IPS-18c (cell line): Measurements from ENCODE around the gene JPH4.

Experiments
- H3K4me3 ChIP-seq: 2 replicates; pipeline ENCODE4 v1.7.0; 2013; ENCODE audit warnings: low read depth, mild to moderate bottlenecking, low read length, moderate library complexity; ENCODE audit not compliant: insufficient read depth
- H3K9me3 ChIP-seq: one replicate; pipeline ENCODE4 v1.6.1; 2013; ENCODE audit warnings: mild to moderate bottlenecking, low read length, moderate library complexity; ENCODE audit not compliant: control insufficient read depth, insufficient read depth

The JPH4 gene

GRCh38 chr14:23578560-23579310 lies at the start of gene JPH4:
TSS of gene JPH4 (minus strand) at chr14:23578790. CDS start at chr14:23577453, 1,337 bp downstream.
- peak within 1 kb of the TSS; percentile 48 for H3K4me3 ChIP-seq
- H3K9me3 ChIP-seq: no peaks in the 10 kb centered on the region

- Histone ChIP-seq H3K4me3 (no peak overlapping the region), H3K9me3 (peaks cover 9% of the 10 kb centered on the region)
Observed at GRCh38 chr14:23627961-23628360, 49.4 kb upstream of the JPH4 start.

GRCh38 chr14:23626946-23627345 lies 48.4 kb upstream of the JPH4 start:
- Histone ChIP-seq H3K9me3 (peaks cover 9% of the 10 kb centered on the region), H3K4me3 (no peak overlapping the region)

- peaks cover 9% of the 10 kb centered on the region for H3K9me3 ChIP-seq
- H3K4me3 ChIP-seq: no peak overlapping the region
Observed at GRCh38 chr14:23624830-23625404, 46.3 kb upstream of the JPH4 start.

GRCh38 chr14:23623962-23624361 lies 45.4 kb upstream of the JPH4 start:
- no peak overlapping the region for H3K4me3 ChIP-seq
- H3K9me3 ChIP-seq: peaks cover 9% of the 10 kb centered on the region

- Histone ChIP-seq H3K4me3 (no peak overlapping the region), H3K9me3 (peaks cover 9% of the 10 kb centered on the region)
Observed at GRCh38 chr14:23622990-23623389, 44.4 kb upstream of the JPH4 start.

- peaks cover 6% of the 10 kb centered on the region for H3K9me3 ChIP-seq
- no peak overlapping the region for H3K4me3 ChIP-seq
Observed at GRCh38 chr14:23621932-23622730, 43.5 kb upstream of the JPH4 start.

- H3K9me3 ChIP-seq: peaks cover 6% of the 10 kb centered on the region
Observed at GRCh38 chr14:23621204-23621931, 42.8 kb upstream of the JPH4 start.

GRCh38 chr14:23620177-23620702 lies 41.6 kb upstream of the JPH4 start:
- Histone ChIP-seq H3K9me3 (peaks cover 6% of the 10 kb centered on the region), H3K4me3 (no peak overlapping the region)

More at GRCh38 chr14:23621204-23621931, 42.8 kb upstream of the JPH4 start:
- H3K4me3 ChIP-seq: no peak overlapping the region

- H3K9me3 ChIP-seq: peaks cover under 1% of the 10 kb centered on the region
- no peak overlapping the region for H3K4me3 ChIP-seq
Observed at GRCh38 chr14:23618415-23618988, 39.9 kb upstream of the JPH4 start.

- H3K9me3 ChIP-seq: no peaks in the 10 kb centered on the region
- no peak overlapping the region for H3K4me3 ChIP-seq
Observed at GRCh38 chr14:23617539-23617938, 38.9 kb upstream of the JPH4 start.

- no peak overlapping the region for H3K4me3 ChIP-seq
- H3K9me3 ChIP-seq: no peaks in the 10 kb centered on the region
Observed at GRCh38 chr14:23615856-23616255, 37.3 kb upstream of the JPH4 start.

- no peaks in the 10 kb centered on the region for H3K9me3 ChIP-seq
- H3K4me3 ChIP-seq: no peak overlapping the region
Observed at GRCh38 chr14:23614395-23614828, 35.8 kb upstream of the JPH4 start.

GRCh38 chr14:23613242-23614070 lies 34.9 kb upstream of the JPH4 start:
- Histone ChIP-seq H3K4me3 (no peak overlapping the region), H3K9me3 (no peaks in the 10 kb centered on the region)

- H3K4me3 ChIP-seq: no peak overlapping the region
Observed at GRCh38 chr14:23612802-23613201, 34.2 kb upstream of the JPH4 start.

GRCh38 chr14:23612354-23612732 lies 33.8 kb upstream of the JPH4 start:
- Histone ChIP-seq H3K9me3 (no peaks in the 10 kb centered on the region), H3K4me3 (no peak overlapping the region)

More at GRCh38 chr14:23612802-23613201, 34.2 kb upstream of the JPH4 start:
- no peaks in the 10 kb centered on the region for H3K9me3 ChIP-seq
